ENCODE measurements around the gene CNIH2. TPM values are rescaled to one million over a fixed set of nuclear protein-coding genes. Genes with fewer than 3 reads are reported as not detected.
A peak's percentile ranks its signal among the peaks of the same experiment; 100 is the strongest.

Gene CNIH2
- total and polyA plus RNA-seq, 2 of the 13 experiments (the other 11 are each of a cell fraction or from before 2014, with no cell fraction given) = 0.60 to 0.69 TPM

- TF ChIP-seq HOMEZ (CRISPR knock-in tag; IDR thresholded peaks at IDR 0.05; ENCODE audit: low read depth) (0 out of 2 replicates have a peak, but pooled peaks have one; percentile 13), ZNF484 (CRISPR knock-in tag; IDR thresholded peaks at IDR 0.05; ENCODE audit: borderline replicate concordance, low read depth) (no peak), ZNF598 (CRISPR knock-in tag; IDR thresholded peaks at IDR 0.05; ENCODE audit: borderline replicate concordance) (no peak), ZFP41 (CRISPR knock-in tag; IDR thresholded peaks at IDR 0.05; ENCODE audit: borderline replicate concordance) (no peak), MTERF4 (CRISPR knock-in tag; IDR thresholded peaks at IDR 0.05) (no peak), ZNF687 (CRISPR knock-in tag; IDR thresholded peaks at IDR 0.05) (peak; percentile 71), MIER3 (CRISPR knock-in tag; IDR thresholded peaks at IDR 0.05; ENCODE audit: borderline replicate concordance) (no peak; the same call in 1 of the 2 replicates), ZBTB25 (CRISPR knock-in tag; IDR thresholded peaks at IDR 0.05) (peak; percentile 53; the same call in 1 of the 2 replicates), HOXD1 (CRISPR knock-in tag; IDR thresholded peaks at IDR 0.05) (no peak), TP53 (CRISPR knock-in tag; conservative IDR thresholded peaks at IDR 0.05) (no peak), FOSL1 (CRISPR knock-in tag; IDR thresholded peaks at IDR 0.05; ENCODE audit: borderline replicate concordance) (no peak), RFXANK (CRISPR knock-in tag; IDR thresholded peaks at IDR 0.05) (no peak), CHD2 (IDR thresholded peaks at IDR 0.05; ENCODE audit: low read depth, low read length) (no peak), ZNF614 (CRISPR knock-in tag; IDR thresholded peaks at IDR 0.05; ENCODE audit: borderline replicate concordance) (0 out of 2 replicates have a peak, but pooled peaks have one; percentile 37), ZFP37 (CRISPR knock-in tag; IDR thresholded peaks at IDR 0.05; ENCODE audit: borderline replicate concordance) (no peak), KDM5B (CRISPR knock-in tag; IDR thresholded peaks at IDR 0.05; ENCODE audit: borderline replicate concordance) (no peak)
Observed at GRCh38 chr11:66282468-66283455, 4.8 kb downstream of the CNIH2 start (continued).

All from HepG2 (cell line).